Activated naive CD4-positive, alpha-beta T cell treated with anti-CD3 and anti-CD28 coated beads, Interleukin-2, amount 10 ng/mL, durations not matched to agents 7 days and 5 days (primary cell): ENCODE measurements around the gene GPR35.

Source experiments
- CTCF ChIA-PET: fragments of 350-600 bp; sonication (Branson Sonifier 250); formaldehyde crosslinking; loops from one replicate; lab custom pipeline; 2021; ENCODE audit warnings: antibody characterized with exemption; lab: Charles Lee
- DNase-seq: peaks from one replicate; pipeline ENCODE4 v3.0.0-alpha.2; 2020
- H3K27ac Mint-ChIP-seq: one replicate; pipeline ENCODE4 v1.8.0; 2021; ENCODE audit warnings: mild to moderate bottlenecking, moderate library complexity, mixed read lengths
- H3K27me3 Mint-ChIP-seq: one replicate; pipeline ENCODE4 v1.8.0; 2021; ENCODE audit warnings: mild to moderate bottlenecking, mixed read lengths
- H3K36me3 Mint-ChIP-seq: one replicate; pipeline ENCODE4 v1.8.0; 2021; ENCODE audit warnings: mixed read lengths
- H3K4me1 Mint-ChIP-seq: one replicate; pipeline ENCODE4 v1.8.0; 2021; ENCODE audit warnings: mixed read lengths
- H3K4me3 Mint-ChIP-seq: one replicate; pipeline ENCODE4 v1.8.0; 2021; ENCODE audit warnings: mild to moderate bottlenecking, moderate library complexity, mixed read lengths
- H3K9me3 Mint-ChIP-seq: one replicate; pipeline ENCODE4 v1.8.0; 2021; ENCODE audit warnings: mixed read lengths

The GPR35 gene

DNA sequence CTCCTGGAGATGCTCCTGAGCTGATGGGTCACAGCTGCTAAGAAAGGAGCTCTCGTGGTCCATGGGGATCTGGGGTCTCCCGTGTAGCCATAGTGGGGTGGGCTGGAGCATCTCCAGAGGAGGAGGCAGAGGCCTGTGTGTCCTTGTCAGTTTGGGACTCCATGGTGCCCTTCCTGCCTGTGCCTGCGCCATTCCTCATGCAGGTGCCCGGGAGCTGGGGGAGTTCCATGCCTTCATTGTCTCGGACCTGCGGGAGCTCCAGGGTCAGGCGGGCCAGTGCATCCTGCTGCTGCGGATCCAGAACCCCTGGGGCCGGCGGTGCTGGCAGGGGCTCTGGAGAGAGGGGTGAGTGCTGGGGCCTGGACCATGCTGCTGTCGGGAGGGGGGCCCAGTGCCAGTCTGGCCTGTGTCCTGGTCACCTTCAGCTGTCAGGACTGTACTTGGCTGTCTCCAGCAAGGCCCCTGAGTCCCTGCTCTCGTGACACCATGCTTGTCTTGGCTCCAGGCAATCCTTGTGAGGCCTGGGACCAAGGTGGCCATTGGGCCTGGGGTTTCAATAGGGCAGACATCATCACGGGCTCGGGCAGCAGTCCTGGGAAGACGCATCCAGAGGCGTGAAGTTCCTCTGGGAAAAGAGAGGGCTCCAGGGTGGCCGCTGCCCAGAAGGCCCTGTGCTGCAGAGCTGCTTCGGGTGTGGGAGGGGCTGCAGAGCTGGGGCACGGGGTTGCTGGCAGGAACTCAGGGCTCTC is 31.4 kb upstream of the GPR35 start:
- Mint-ChIP-seq H3K27me3 (no peaks in the 10 kb centered on the region), H3K27ac (no peak overlapping the region), H3K4me1 (peaks cover 13% of the 10 kb centered on the region), H3K9me3 (no peaks in the 10 kb centered on the region), H3K36me3 (peaks cover 7% of the 10 kb centered on the region), H3K4me3 (no peak overlapping the region)
- peak; percentile 11 for DNase-seq
- CTCF ChIA-PET = interaction anchor here (1.2 to 1.3 kb wide), 2 partner anchors 15 to 29 kb away, joined by 3 read pairs; no protein-coding TSS in a partner anchor

DNA sequence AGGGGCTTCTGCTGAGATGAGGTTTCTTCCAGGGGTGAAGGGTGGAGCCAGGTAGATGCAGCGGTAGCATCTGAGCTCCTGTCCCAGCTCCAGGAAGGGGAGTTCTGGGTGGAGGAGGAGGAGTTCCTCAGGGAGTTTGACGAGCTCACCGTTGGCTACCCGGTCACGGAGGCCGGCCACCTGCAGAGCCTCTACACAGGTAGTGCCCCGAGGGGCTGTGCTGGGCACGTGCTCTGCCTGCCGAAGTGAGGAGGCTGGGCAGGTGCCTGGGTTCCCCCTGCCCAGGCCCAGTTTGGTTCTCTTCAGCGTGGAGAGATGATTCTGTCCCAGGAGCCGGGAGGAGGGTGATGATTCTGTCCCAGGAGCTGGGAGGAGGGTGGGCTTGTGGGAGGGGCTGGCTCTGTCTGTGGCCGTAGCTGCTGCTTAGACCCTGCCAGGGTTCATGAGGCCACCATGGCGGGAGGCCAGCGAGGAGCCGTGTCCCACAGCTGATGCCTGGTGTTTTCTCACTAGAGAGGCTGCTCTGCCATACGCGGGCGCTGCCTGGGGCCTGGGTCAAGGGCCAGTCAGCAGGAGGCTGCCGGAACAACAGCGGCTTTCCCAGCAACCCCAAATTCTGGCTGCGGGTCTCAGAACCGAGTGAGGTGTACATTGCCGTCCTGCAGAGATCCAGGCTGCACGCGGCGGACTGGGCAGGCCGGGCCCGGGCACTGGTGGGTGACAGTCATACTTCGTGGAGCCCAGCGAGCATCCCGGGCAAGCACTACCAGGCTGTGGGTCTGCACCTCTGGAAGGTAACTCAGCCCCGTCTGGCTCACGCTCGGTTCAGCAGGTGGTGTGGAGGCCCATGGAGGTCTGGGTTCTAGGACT is 30.5 kb upstream of the GPR35 start:
- no peak overlapping the region for H3K4me3 Mint-ChIP-seq
- CTCF ChIA-PET = interaction anchor here (1.2 kb wide), 1 partner anchor 28 kb away, joined by 3 read pairs; no protein-coding TSS in a partner anchor
- no peak for DNase-seq
- peaks cover 7% of the 10 kb centered on the region for H3K4me1 Mint-ChIP-seq
- no peaks in the 10 kb centered on the region for H3K9me3 Mint-ChIP-seq
- H3K27ac Mint-ChIP-seq = no peak overlapping the region
- H3K36me3 Mint-ChIP-seq = peaks cover 4% of the 10 kb centered on the region
- H3K27me3 Mint-ChIP-seq = no peaks in the 10 kb centered on the region

DNA sequence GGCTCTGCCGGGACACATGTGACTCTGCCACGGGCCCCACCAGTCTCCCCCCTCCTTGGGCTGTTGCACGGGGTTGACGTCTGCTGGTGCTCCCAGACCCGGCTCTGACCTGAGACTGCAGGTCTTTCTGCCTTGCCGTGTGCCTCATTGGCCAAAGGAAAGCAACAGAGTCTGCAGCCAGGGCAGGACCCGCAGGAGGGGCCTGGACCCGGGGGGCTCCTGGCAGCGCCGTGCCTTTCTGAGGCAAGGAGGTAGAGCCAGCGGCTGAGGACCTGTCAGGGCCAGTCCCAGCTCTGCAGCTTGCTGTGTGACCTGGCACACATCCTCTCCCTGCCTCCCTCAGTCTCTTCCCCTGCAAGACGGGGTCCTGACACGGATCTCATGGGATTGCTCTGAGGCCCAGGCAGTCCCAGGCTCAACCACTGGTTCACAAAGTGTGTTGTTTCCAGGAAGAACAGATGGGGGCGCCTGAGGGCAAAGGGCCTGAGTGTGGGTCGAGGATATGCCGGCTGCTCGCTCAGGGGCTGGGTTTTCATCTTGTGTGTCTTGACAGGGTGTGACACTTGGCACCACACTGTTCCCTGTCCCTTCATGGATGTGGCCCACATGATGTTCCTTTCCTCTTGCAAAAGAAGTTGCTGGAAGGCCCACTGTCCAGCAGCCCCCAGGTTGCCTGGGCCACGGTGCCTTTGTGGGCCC is 29.8 kb upstream of the GPR35 start:
- H3K36me3 Mint-ChIP-seq = peaks cover 6% of the 10 kb centered on the region
- DNase-seq = peak; percentile 64
- H3K4me1 Mint-ChIP-seq = peaks cover 7% of the 10 kb centered on the region
- H3K4me3 Mint-ChIP-seq = no peak overlapping the region
- H3K9me3 Mint-ChIP-seq = no peaks in the 10 kb centered on the region
- no peak overlapping the region for H3K27ac Mint-ChIP-seq
- CTCF ChIA-PET = interaction anchor here (1.7 to 1.9 kb wide), 2 partner anchors 14 to 21 kb away, joined by 4 to 7 read pairs; no protein-coding TSS in a partner anchor
- H3K27me3 Mint-ChIP-seq = no peaks in the 10 kb centered on the region

DNA sequence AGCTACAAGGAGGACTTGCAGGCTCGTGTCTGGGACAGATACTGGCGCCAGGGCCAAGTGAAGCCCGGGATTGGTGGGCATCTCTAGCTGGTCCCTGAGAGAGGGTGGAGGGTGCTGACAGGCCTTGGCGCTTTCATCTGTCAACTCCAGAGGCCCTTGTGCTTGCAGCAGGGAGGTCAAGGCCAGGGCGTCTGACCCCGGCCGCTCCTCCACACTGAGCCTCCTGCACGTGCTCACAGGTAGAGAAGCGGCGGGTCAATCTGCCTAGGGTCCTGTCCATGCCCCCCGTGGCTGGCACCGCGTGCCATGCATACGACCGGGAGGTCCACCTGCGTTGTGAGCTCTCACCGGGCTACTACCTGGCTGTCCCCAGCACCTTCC is 29.2 kb upstream of the GPR35 start:
- Mint-ChIP-seq H3K9me3 (no peaks in the 10 kb centered on the region), H3K27ac (no peak overlapping the region), H3K36me3 (peaks cover 6% of the 10 kb centered on the region), H3K27me3 (no peaks in the 10 kb centered on the region), H3K4me3 (no peak overlapping the region), H3K4me1 (peaks cover 7% of the 10 kb centered on the region)
- DNase-seq = no peak
- CTCF ChIA-PET = interaction anchor here (1.7 to 1.9 kb wide), 2 partner anchors 13 to 21 kb away, joined by 4 to 7 read pairs; no protein-coding TSS in a partner anchor

DNA sequence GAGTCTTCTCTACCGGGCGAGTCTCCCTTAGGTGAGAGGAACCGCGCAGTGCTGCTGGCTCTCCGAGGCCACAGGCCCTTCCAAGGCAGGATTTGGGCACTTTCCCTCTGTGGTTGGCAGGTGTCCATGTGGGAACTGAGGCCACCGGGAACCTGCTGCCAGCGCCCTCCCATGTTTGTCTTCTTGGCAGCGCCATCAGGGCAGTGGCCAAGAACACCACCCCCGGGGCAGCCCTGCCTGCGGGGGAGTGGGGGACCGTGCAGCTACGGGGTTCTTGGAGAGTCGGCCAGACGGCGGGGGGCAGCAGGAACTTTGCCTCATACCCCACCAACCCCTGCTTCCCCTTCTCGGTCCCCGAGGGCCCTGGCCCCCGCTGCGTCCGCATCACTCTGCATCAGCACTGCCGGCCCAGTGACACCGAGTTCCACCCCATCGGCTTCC is 28.8 kb upstream of the GPR35 start:
- H3K4me3 Mint-ChIP-seq = no peak overlapping the region
- peaks cover 6% of the 10 kb centered on the region for H3K36me3 Mint-ChIP-seq
- no peaks in the 10 kb centered on the region for H3K27me3 Mint-ChIP-seq
- H3K27ac Mint-ChIP-seq = no peak overlapping the region
- no peaks in the 10 kb centered on the region for H3K9me3 Mint-ChIP-seq
- H3K4me1 Mint-ChIP-seq = peaks cover 3% of the 10 kb centered on the region
- CTCF ChIA-PET = interaction anchor here (1.7 to 1.9 kb wide), 2 partner anchors 13 to 20 kb away, joined by 4 to 7 read pairs; no protein-coding TSS in a partner anchor
- DNase-seq = no peak

DNA sequence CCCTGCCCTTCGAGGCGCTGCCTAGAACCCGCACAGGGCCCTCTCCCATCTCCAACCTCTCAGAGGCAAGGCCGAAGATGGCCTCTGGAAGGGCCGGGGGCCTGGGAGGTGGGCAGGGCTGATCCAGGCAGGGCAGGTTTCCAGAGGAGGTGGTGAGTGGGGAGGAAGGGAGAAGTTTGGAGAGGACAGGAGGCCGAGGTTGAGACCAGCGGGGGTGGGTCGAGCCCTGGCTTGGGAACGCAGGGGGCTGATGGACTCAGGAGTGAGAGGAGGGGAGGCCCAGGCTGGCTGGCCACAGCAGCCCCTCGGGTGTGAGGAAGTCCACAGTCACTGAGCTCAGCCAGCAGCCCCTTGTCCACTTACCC is 28.2 kb upstream of the GPR35 start:
- Mint-ChIP-seq H3K4me1 (peaks cover 3% of the 10 kb centered on the region), H3K27me3 (no peaks in the 10 kb centered on the region), H3K27ac (no peak overlapping the region), H3K36me3 (peaks cover 6% of the 10 kb centered on the region), H3K4me3 (no peak overlapping the region), H3K9me3 (no peaks in the 10 kb centered on the region)
- CTCF ChIA-PET = interaction anchor here (1.7 to 1.9 kb wide), 2 partner anchors 12 to 20 kb away, joined by 4 to 7 read pairs; no protein-coding TSS in a partner anchor
- DNase-seq = no peak

DNA sequence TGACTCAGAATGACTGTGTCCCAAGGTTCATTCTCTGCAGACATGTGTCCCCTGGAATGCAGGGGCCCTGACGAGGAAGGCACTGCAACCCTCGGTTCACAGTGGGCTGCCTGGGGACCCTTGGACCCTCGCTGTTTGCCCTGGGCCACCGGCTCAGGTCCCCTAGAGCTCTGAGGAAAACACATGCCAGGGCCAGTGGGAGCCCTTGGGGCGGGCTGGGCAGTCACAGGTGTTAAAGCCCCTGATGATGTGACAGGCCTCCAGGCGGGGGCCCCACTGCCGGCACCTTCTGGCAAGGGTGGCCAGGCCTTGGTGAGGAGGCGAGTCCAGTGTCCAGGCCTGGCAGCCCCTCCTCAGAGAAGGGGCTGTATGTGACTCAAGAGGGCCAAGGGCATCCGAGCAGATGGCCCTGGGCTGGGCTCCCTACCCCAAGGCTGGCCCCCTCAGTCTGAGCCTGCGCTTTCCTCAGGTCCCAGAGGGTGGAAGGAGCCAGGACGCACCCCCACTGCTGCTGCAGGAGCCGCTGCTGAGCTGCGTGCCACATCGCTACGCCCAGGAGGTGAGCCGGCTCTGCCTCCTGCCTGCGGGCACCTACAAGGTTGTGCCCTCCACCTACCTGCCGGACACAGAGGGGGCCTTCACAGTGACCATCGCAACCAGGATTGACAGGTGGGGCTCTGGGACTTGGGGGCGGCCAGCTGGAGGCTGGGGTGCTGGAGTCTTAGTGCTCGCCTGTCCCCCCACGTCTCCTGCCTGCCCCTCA is 27.7 kb upstream of the GPR35 start:
- H3K27ac Mint-ChIP-seq = no peak overlapping the region
- CTCF ChIA-PET = interaction anchor here (0.9 to 1.9 kb wide), 3 partner anchors 12 to 84 kb away, joined by 4 to 7 read pairs (median 5); no protein-coding TSS in a partner anchor
- no peak for DNase-seq
- H3K4me3 Mint-ChIP-seq = no peak overlapping the region
- no peaks in the 10 kb centered on the region for H3K9me3 Mint-ChIP-seq
- peaks cover 6% of the 10 kb centered on the region for H3K36me3 Mint-ChIP-seq
- peaks cover 3% of the 10 kb centered on the region for H3K4me1 Mint-ChIP-seq
- H3K27me3 Mint-ChIP-seq = no peaks in the 10 kb centered on the region

DNA sequence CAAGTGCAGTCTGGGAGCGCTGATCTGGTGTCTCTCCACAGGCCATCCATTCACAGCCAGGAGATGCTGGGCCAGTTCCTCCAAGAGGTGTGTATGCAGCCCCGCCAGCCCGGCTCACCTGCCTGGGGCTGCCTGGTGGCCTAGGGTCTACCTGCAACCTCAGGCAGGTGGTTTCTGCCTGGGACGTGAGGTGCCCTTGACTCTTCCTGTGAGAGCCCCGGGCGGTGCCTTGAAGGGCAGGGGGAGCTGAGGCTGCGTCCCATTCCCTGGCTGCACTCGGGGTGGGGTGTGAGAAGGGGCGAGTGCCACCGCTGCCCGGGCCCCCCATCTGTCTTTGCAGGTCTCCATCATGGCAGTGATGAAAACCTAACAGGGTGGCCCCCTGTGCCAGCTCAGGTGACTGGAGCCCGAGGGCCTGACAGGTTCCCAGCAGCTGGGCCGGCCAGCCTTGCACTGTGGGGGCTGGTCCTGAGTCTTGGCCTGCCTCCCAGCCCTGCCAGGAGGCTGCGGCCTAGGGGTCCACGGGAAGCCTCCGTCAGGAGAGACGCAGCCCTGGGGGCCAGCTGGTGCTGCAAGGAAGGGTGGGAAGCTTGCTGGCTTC is 26.9 kb upstream of the GPR35 start:
- Mint-ChIP-seq H3K9me3 (no peaks in the 10 kb centered on the region), H3K4me3 (no peak overlapping the region), H3K4me1 (peaks cover 3% of the 10 kb centered on the region), H3K27me3 (no peaks in the 10 kb centered on the region), H3K36me3 (peaks cover 6% of the 10 kb centered on the region), H3K27ac (no peak overlapping the region)
- CTCF ChIA-PET = interaction anchor here (0.9 kb wide), 1 partner anchor 84 kb away, joined by 5 read pairs; no protein-coding TSS in a partner anchor
- DNase-seq = peak; percentile 14

DNA sequence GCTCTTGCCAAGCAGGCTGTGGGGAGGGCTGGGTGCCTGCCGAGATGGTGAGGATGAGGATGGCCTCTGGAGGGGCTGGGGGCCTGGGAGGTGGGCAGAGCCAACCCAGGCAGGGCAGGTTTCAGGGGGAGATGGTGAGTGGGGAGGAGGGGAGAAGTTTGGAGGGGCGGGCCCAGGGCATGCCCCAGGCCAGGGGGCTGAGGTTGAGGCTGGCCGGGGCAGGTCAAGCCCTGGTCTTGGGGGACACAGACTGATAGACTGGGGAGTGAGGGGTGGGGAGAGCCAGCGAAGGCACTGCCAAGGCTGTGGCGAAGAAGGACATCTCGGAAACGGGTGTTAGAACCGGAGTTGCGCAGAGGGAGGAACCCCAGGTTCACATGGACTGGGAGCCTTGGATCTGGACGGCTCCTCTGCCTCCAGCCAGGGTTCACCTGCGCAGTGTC is 26.1 kb upstream of the GPR35 start:
- H3K27me3 Mint-ChIP-seq = no peaks in the 10 kb centered on the region
- H3K27ac Mint-ChIP-seq = peak overlapping the region; percentile 77
- CTCF ChIA-PET = no interaction called here
- peaks cover 3% of the 10 kb centered on the region for H3K4me1 Mint-ChIP-seq
- H3K36me3 Mint-ChIP-seq = peaks cover 6% of the 10 kb centered on the region
- no peak overlapping the region for H3K4me3 Mint-ChIP-seq
- peak; percentile 5 for DNase-seq
- H3K9me3 Mint-ChIP-seq = no peaks in the 10 kb centered on the region

DNA sequence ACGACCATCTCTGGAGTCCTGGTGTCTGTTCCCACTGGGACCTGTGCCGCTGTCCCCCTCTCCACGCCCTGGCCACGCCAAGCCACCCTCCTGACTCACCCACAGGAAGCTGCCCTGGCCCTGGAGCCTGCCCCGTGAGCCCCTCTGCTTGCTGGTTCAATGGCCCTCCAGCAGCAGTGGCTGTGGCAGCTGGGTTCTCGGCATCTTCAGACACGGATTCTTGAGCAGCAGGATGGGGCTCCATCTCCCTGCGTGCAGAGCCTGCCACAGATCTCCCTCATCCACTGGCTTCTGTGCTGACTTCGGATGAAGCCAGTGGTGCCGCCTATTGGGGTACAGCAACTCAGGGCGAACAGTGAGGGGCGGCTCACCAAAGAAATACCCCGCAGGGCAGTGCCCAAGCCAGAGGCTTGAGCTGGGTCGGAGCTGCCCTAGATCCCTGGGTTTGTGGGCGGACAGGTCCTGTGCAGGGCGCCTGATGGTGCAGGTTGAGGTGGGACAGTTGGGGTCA is 24.8 kb upstream of the GPR35 start:
- Mint-ChIP-seq H3K4me1 (peaks cover 3% of the 10 kb centered on the region), H3K36me3 (peaks cover 6% of the 10 kb centered on the region), H3K4me3 (no peak overlapping the region), H3K27ac (no peak overlapping the region), H3K9me3 (no peaks in the 10 kb centered on the region), H3K27me3 (no peaks in the 10 kb centered on the region)
- peak; percentile 17 for DNase-seq
- CTCF ChIA-PET = interaction anchor here (1.3 kb wide), 1 partner anchor 11 kb away, joined by 3 read pairs; no protein-coding TSS in a partner anchor

DNA sequence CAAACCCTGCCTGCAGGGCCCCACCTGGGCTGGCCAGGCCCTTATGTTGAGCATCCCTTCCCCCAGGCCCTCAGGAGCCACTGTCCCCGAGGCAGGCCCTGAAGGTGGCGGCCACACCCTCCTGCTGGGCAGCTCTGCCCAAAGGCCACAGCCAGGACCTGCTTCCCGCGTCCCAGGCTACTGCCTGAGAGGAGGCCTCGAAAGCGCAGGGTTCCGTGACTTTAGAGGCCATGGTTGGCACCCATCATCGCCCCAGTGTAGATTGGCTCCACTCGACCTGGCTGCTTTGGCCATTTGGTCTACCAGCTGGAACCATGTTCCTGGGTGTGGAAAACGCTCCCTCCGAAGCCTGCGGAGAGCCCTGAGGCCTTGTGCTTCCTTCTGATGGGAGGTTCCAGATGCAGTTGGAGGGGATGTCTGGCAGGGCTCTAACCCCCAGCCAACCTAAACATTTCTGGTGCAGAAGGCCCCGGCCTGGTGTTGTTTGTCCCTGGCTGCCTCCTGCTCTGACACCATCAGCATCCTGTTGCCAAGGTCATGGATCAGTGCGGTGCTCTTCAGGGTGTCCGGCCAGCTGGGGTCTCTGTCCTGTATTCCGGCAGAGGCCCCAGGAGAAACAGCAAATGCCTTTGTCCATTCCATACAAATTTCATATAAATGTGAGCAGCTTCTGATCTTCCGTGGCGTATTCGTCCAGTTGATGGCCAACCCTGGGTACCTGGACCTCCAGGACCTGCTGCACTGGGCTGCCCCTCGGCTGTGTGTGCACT is 24.0 kb upstream of the GPR35 start:
- Mint-ChIP-seq H3K9me3 (no peaks in the 10 kb centered on the region), H3K27me3 (no peaks in the 10 kb centered on the region), H3K36me3 (peaks cover 2% of the 10 kb centered on the region), H3K4me1 (no peaks in the 10 kb centered on the region), H3K4me3 (no peak overlapping the region), H3K27ac (no peak overlapping the region)
- DNase-seq = peak; percentile 11
- CTCF ChIA-PET = interaction anchor here (1.3 kb wide), 1 partner anchor 12 kb away, joined by 3 read pairs; no protein-coding TSS in a partner anchor

DNA sequence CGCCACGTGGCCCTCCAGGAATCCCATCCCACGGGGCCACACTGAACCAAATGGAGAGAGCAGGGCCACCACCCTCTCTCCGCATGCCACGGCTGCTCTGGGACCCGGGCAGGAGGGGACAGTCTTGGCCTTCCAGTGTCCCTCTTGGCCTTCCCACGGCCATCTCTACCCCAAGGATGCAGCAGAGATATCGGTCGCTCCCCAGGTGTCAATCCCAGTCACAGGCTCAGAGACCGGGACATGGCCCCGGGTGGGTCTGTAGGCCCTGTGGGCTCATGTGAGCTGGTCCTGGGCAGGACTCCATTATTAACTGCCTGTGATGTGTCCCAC is 23.5 kb upstream of the GPR35 start:
- H3K9me3 Mint-ChIP-seq = no peaks in the 10 kb centered on the region
- DNase-seq = peak; percentile 10
- no peak overlapping the region for H3K27ac Mint-ChIP-seq
- no peak overlapping the region for H3K4me3 Mint-ChIP-seq
- CTCF ChIA-PET = interaction anchor here (1.3 kb wide), 1 partner anchor 12 kb away, joined by 3 read pairs; no protein-coding TSS in a partner anchor
- peaks cover 2% of the 10 kb centered on the region for H3K36me3 Mint-ChIP-seq
- no peaks in the 10 kb centered on the region for H3K27me3 Mint-ChIP-seq
- no peaks in the 10 kb centered on the region for H3K4me1 Mint-ChIP-seq
